HEK293 (cell line): ENCODE results near the gene KCNQ2.

Source experiments
- CTCF ChIA-PET: fragments of 350-600 bp; formaldehyde crosslinking; extraction: SDS; loops from one replicate; lab custom pipeline; 2021; ENCODE audit warnings: antibody characterized with exemption; lab: Yijun Ruan, JAX
- POLR2A ChIA-PET: fragments of 300-600 bp; formaldehyde crosslinking; extraction: SDS; loops from one replicate; lab custom pipeline; 2020; ENCODE audit warnings: antibody characterized with exemption, inconsistent platforms; lab: Yijun Ruan, JAX
- H3K27ac ChIP-seq: fragments of 200-500 bp; sonication (Bioruptor generic); 2 replicates; pipeline ENCODE4 v1.5.1; 2014; ENCODE audit warnings: low read depth, low read length, control low read depth, inconsistent platforms; ENCODE audit errors: extremely low read depth
- H3K36me3 ChIP-seq, 2 experiments: fragments of 200-500 bp in 1 of 2; sonication (Bioruptor generic) in 1 of 2; 1 replicate in 1 of 2; 2 replicates in 1 of 2; pipeline ENCODE4 v1.5.1; 2014 to 2017; ENCODE audit warnings: inconsistent platforms in 2 of 2, low read length in 2 of 2; ENCODE audit not compliant: control insufficient read depth in 2 of 2, insufficient read depth in 1 of 2
- H3K4me1 ChIP-seq: fragments of 200-500 bp; sonication (Bioruptor generic); 2 replicates; pipeline ENCODE4 v1.5.1; 2014; ENCODE audit warnings: mild to moderate bottlenecking, low read length, inconsistent platforms; ENCODE audit not compliant: control insufficient read depth, insufficient read depth
- H3K4me3 ChIP-seq: 2 replicates; pipeline ENCODE4 v1.5.1; 2011; ENCODE audit warnings: low read depth, mild to moderate bottlenecking, control low read depth, low read length, moderate library complexity
- H3K9me3 ChIP-seq: fragments of 200-500 bp; sonication (Bioruptor generic); 2 replicates; pipeline ENCODE4 v1.5.1; 2014; ENCODE audit warnings: low read depth, low read length, inconsistent platforms; ENCODE audit not compliant: control insufficient read depth, insufficient read depth
- GLIS1 ChIP-seq: fragments of 450-650 bp; formaldehyde crosslinking; IDR thresholded peaks from 2 replicates; pipeline ENCODE4 v1.5.1; 2016; ENCODE audit warnings: missing biosample characterization, missing genetic modification characterization
- GLIS2 ChIP-seq: fragments of 450-650 bp; formaldehyde crosslinking; IDR thresholded peaks from 2 replicates; pipeline ENCODE4 v1.5.1; 2016; ENCODE audit warnings: missing biosample characterization, missing genetic modification characterization
- KLF1 ChIP-seq: fragments of 450-650 bp; formaldehyde crosslinking; IDR thresholded peaks from 2 replicates; pipeline ENCODE4 v1.5.1; 2016; ENCODE audit warnings: missing biosample characterization, missing genetic modification characterization
- SALL2 ChIP-seq: fragments of 450-650 bp; formaldehyde crosslinking; IDR thresholded peaks from 2 replicates; pipeline ENCODE4 v1.5.0; 2017; ENCODE audit warnings: missing biosample characterization, mild to moderate bottlenecking, missing genetic modification characterization, borderline replicate concordance
- SETDB1 ChIP-seq: IDR thresholded peaks from one replicate; pipeline ENCODE4 v1.6.1; 2017; ENCODE audit warnings: mild to moderate bottlenecking, low read length, moderate library complexity, mixed read lengths; ENCODE audit not compliant: insufficient read length
- TCF7L2 ChIP-seq: IDR thresholded peaks from 2 replicates; pipeline ENCODE4 v1.6.1; 2011; ENCODE audit warnings: low read depth, mild to moderate bottlenecking, inconsistent platforms, low read length, moderate library complexity, borderline replicate concordance
- ZBTB48 ChIP-seq: fragments of 450-650 bp; formaldehyde crosslinking; IDR thresholded peaks from 2 replicates; pipeline ENCODE4 v1.5.1; 2016; ENCODE audit warnings: missing biosample characterization, missing genetic modification characterization
- ZIC2 ChIP-seq: fragments of 450-650 bp; formaldehyde crosslinking; IDR thresholded peaks from 2 replicates; pipeline ENCODE4 v1.5.1; 2016; ENCODE audit warnings: missing biosample characterization, missing genetic modification characterization
- ZNF248 ChIP-seq: fragments of 450-650 bp; formaldehyde crosslinking; IDR thresholded peaks from 2 replicates; pipeline ENCODE4 v1.5.1; 2017; ENCODE audit warnings: missing biosample characterization, missing genetic modification characterization
- ZNF302 ChIP-seq: fragments of 450-650 bp; formaldehyde crosslinking; IDR thresholded peaks from 2 replicates; pipeline ENCODE4 v1.5.1; 2016; ENCODE audit warnings: missing biosample characterization, missing genetic modification characterization, low read depth
- ZNF335 ChIP-seq: fragments of 450-650 bp; formaldehyde crosslinking; conservative IDR thresholded peaks from 2 replicates; pipeline ENCODE4 v1.5.1; 2016; ENCODE audit warnings: missing biosample characterization, missing genetic modification characterization
- ZNF510 ChIP-seq: fragments of 450-650 bp; formaldehyde crosslinking; IDR thresholded peaks from 2 replicates; pipeline ENCODE4 v1.5.1; 2018; ENCODE audit warnings: mild to moderate bottlenecking, missing genetic modification characterization, missing biosample characterization; ENCODE audit not compliant: insufficient replicate concordance
- ZNF623 ChIP-seq: fragments of 450-650 bp; formaldehyde crosslinking; IDR thresholded peaks from 2 replicates; pipeline ENCODE4 v1.5.1; 2016; ENCODE audit warnings: missing biosample characterization, missing genetic modification characterization
- ZNF654 ChIP-seq: fragments of 450-650 bp; formaldehyde crosslinking; IDR thresholded peaks from 2 replicates; pipeline ENCODE4 v1.5.1; 2016; ENCODE audit warnings: low read depth, missing biosample characterization, missing genetic modification characterization
- ZNF785 ChIP-seq: fragments of 450-650 bp; formaldehyde crosslinking; IDR thresholded peaks from 2 replicates; pipeline ENCODE4 v1.5.1; 2016; ENCODE audit warnings: missing biosample characterization, missing genetic modification characterization
- ZSCAN16 ChIP-seq: fragments of 450-650 bp; formaldehyde crosslinking; IDR thresholded peaks from 2 replicates; pipeline ENCODE4 v1.5.1; 2016; ENCODE audit warnings: missing biosample characterization, missing genetic modification characterization
- TF ChIP-seq, protein P1 (sequence below): fragments of 450-650 bp; formaldehyde crosslinking; IDR thresholded peaks from 2 replicates; pipeline ENCODE4 v1.5.1; 2016; ENCODE audit warnings: missing biosample characterization, missing genetic modification characterization
- TF ChIP-seq, protein P2 (sequence below): fragments of 450-650 bp; formaldehyde crosslinking; IDR thresholded peaks from 2 replicates; pipeline ENCODE4 v1.5.1; 2016; ENCODE audit warnings: missing biosample characterization, missing genetic modification characterization
- TF ChIP-seq, protein P3 (sequence below): fragments of 450-650 bp; formaldehyde crosslinking; optimal IDR thresholded peaks from 2 replicates; pipeline ENCODE3; 2016; ENCODE audit warnings: missing biosample characterization, mild to moderate bottlenecking, missing genetic modification characterization

The KCNQ2 gene

DNA sequence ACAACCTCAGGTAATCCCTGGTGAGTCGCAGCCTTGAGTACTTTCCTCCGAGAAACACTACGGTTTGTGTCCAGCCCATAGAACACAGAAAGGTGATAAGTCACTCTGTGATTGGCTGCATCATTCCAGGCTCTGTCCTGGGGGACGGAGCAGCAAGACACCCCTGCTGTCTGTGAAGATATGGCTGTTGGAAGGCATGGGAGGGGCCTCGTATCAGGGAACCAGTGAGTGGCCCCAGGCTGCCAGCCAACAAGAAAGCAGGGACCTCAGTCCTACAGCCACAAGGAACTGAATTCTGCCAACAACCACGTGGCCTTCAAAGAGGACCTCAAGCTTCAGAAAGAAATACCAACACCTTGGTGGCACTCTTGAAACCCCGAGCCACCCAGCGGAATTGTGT is 32.8 kb upstream of the KCNQ2 start:
- no peak overlapping the region for H3K4me3 ChIP-seq
- no peaks in the 10 kb centered on the region for H3K9me3 ChIP-seq
- H3K27ac ChIP-seq: no peak overlapping the region
- H3K36me3 ChIP-seq: no peaks in the 10 kb centered on the region
- H3K4me1 ChIP-seq: no peaks in the 10 kb centered on the region
- POLR2A ChIA-PET: no interaction called here
- no peak for TF ChIP-seq ZNF248 (tag by site-specific recombination)
- CTCF ChIA-PET: no interaction called here

DNA sequence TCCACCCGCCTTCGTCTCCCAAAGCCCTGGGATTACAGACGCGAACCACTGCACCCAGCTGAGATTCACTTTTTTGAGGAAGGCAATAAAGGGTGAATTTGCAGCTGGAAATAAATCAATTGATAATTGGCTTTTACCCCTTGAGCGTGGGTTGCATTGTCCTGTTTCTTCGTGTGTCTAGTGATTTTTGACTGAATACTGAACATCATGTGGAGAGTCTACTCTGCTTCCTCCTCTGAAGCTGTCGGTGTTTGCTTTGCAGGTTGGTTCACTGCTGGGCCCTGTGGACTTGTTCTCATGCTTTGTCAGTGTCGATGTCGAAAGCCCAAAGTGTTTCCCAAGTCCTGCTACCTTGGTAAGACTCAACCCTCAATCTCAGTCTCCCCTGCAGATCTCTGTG is 32.2 kb upstream of the KCNQ2 start:
- TF ChIP-seq, protein P1, sequence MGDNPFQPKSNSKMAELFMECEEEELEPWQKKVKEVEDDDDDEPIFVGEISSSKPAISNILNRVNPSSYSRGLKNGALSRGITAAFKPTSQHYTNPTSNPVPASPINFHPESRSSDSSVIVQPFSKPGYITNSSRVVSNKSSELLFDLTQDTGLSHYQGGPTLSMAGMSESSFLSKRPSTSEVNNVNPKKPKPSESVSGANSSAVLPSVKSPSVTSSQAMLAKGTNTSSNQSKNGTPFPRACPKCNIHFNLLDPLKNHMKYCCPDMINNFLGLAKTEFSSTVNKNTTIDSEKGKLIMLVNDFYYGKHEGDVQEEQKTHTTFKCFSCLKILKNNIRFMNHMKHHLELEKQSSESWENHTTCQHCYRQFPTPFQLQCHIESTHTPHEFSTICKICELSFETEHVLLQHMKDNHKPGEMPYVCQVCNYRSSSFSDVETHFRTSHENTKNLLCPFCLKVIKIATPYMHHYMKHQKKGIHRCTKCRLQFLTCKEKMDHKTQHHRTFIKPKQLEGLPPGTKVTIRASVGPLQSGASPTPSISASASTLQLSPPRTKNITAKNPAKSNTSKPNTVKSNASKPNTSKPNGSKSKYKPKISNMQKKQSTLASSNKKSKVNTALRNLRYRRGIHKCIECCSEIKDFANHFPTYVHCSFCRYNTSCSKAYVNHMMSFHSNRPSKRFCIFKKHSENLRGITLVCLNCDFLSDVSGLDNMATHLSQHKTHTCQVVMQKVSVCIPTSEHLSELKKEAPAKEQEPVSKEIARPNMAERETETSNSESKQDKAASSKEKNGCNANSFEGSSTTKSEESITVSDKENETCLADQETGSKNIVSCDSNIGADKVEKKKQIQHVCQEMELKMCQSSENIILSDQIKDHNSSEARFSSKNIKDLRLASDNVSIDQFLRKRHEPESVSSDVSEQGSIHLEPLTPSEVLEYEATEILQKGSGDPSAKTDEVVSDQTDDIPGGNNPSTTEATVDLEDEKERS (tag by site-specific recombination): no peak
- TF ChIP-seq, protein P2, sequence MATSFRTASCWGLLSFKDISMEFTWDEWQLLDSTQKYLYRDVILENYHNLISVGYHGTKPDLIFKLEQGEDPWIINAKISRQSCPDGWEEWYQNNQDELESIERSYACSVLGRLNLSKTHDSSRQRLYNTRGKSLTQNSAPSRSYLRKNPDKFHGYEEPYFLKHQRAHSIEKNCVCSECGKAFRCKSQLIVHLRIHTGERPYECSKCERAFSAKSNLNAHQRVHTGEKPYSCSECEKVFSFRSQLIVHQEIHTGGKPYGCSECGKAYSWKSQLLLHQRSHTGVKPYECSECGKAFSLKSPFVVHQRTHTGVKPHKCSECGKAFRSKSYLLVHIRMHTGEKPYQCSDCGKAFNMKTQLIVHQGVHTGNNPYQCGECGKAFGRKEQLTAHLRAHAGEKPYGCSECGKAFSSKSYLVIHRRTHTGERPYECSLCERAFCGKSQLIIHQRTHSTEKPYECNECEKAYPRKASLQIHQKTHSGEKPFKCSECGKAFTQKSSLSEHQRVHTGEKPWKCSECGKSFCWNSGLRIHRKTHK: peak; percentile 99
- TF ChIP-seq ZNF785 (tag by site-specific recombination): no peak
- Histone ChIP-seq H3K4me3 (no peak overlapping the region), H3K36me3 (no peaks in the 10 kb centered on the region), H3K4me1 (no peaks in the 10 kb centered on the region), H3K27ac (no peak overlapping the region), H3K9me3 (no peaks in the 10 kb centered on the region)
- CTCF ChIA-PET: no interaction called here
- POLR2A ChIA-PET: interaction anchor here (1.5 kb wide), 1 partner anchor 16 kb away, joined by 6 read pairs; the partner anchor contains the start of gene PPDPF

DNA sequence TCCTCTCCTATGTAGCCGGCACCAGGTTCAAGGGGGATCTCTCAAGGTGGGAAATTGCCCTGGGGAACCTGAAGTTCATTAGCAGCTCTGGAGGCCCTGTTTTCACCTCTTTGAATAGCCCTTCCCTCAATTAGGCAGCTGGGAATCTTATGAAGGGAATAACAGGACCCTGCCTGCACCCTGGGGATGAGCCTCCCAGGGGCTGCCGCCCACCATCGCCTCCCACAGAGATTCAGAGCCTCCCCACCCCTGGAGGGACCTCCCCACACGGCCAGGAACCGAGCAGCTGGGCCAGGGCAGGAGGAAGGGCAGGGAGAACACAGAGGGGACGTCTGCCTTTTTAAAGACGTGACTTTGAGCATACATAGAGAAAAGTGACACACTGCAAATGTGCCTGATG is 31.1 kb upstream of the KCNQ2 start:
- TF ChIP-seq GLIS1 (tag by site-specific recombination): peak; percentile 94
- peak; percentile 14; the same call in 1 of the 2 replicates for TF ChIP-seq ZIC2 (tag by site-specific recombination)
- no peak for TF ChIP-seq ZNF302 (tag by site-specific recombination)
- peak; percentile 32; the same call in 1 of the 2 replicates for TF ChIP-seq GLIS2 (tag by site-specific recombination)
- TF ChIP-seq, all 188 proteins: peak for 3
- no peak overlapping the region for H3K4me3 ChIP-seq
- ChIA-PET CTCF (interaction anchor here (0.7 kb wide), 1 partner anchor 287 kb away, joined by 4 read pairs; no protein-coding TSS in a partner anchor), POLR2A (interaction anchor here (1.5 kb wide), 1 partner anchor 17 kb away, joined by 6 read pairs; the partner anchor contains the start of gene PPDPF)
- H3K4me1 ChIP-seq: no peaks in the 10 kb centered on the region
- H3K27ac ChIP-seq: no peak overlapping the region
- H3K36me3 ChIP-seq: no peaks in the 10 kb centered on the region
- H3K9me3 ChIP-seq: no peaks in the 10 kb centered on the region

DNA sequence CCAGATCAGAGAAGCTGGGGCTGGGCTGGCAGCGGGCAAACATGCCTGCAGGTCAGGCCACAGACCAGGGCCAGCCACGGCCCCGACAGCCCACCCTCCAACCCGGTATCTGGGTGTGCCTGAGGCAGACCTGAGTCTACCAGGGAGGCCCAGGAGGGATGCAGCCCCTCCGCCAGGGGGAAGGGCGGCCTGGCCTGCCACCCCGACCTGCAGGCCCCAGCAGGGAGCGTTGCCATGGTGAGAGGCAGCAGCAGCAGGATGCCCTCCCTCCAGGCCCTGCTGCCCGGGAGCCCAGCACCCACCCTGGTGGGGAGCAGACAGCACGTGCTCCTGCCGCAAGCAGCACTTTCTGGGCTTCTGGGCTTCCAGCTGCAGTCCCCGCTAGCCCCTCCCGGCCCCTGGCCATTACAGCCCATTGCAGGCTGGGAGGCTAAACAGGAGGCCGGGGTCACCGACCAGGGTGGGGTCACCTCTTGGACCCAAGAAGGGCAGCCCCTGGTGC is 30.3 kb upstream of the KCNQ2 start:
- no peaks in the 10 kb centered on the region for H3K4me1 ChIP-seq
- no peaks in the 10 kb centered on the region for H3K9me3 ChIP-seq
- ChIA-PET CTCF (interaction anchor here (0.6 to 0.7 kb wide), 2 partner anchors 279 to 288 kb away, joined by 3 to 4 read pairs; no protein-coding TSS in a partner anchor), POLR2A (interaction anchor here (0.7 to 0.8 kb wide), 2 partner anchors 21 to 149 kb away, joined by 3 to 4 read pairs; no protein-coding TSS in a partner anchor)
- H3K27ac ChIP-seq: no peak overlapping the region
- no peak overlapping the region for H3K4me3 ChIP-seq
- TF ChIP-seq ZNF654: no peak
- no peak for TF ChIP-seq SETDB1
- TF ChIP-seq ZSCAN16 (tag by site-specific recombination): no peak
- TF ChIP-seq KLF1 (tag by site-specific recombination): no peak
- TF ChIP-seq GLIS1 (tag by site-specific recombination): peak; percentile 24; the same call in 1 of the 2 replicates
- TF ChIP-seq SALL2: no peak
- TF ChIP-seq, protein P3, sequence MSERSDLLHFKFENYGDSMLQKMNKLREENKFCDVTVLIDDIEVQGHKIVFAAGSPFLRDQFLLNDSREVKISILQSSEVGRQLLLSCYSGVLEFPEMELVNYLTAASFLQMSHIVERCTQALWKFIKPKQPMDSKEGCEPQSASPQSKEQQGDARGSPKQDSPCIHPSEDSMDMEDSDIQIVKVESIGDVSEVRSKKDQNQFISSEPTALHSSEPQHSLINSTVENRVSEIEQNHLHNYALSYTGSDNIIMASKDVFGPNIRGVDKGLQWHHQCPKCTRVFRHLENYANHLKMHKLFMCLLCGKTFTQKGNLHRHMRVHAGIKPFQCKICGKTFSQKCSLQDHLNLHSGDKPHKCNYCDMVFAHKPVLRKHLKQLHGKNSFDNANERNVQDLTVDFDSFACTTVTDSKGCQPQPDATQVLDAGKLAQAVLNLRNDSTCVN (tag by site-specific recombination): no peak
- no peak for TF ChIP-seq ZNF510 (tag by site-specific recombination)
- no peak for TF ChIP-seq ZBTB48 (tag by site-specific recombination)
- no peak for TF ChIP-seq TCF7L2
- TF ChIP-seq ZIC2 (tag by site-specific recombination): peak; percentile 87
- no peak for TF ChIP-seq ZNF335 (tag by site-specific recombination)
- TF ChIP-seq ZNF623: no peak
- no peaks in the 10 kb centered on the region for H3K36me3 ChIP-seq
